ENCODE data around the gene G0S2. TPM values are rescaled to one million over a fixed set of nuclear protein-coding genes. Genes with fewer than 3 reads are reported as not detected.

Gene G0S2
- total RNA-seq, 4 donors from 2014 or later = 423 to 6,912 (median 1,538) TPM

DNA sequence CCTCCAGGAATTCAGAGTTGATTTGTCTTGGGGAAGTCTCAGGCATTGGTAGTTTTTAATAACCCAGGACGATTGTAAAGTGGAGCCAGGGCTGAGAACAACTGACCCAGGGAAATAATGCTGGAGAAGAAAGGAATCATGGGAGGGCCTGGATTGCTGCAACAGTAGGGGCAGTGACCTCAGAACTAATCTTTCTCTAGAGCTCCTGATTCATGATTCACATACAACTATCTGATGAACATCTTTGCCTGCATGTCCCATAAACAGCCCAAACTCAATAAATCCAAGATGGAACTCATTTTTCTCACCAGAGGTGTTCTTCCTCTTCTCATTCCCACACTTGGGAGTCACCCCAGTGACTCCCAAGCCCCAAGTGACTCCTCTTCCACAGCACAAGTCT is 8.1 kb upstream of the G0S2 start:
- DNase-seq (ENCODE audit: low spot score) (no peak), ATAC-seq (ENCODE audit: low FRiP score) (no peak)
- TF ChIP-seq, protein P1, sequence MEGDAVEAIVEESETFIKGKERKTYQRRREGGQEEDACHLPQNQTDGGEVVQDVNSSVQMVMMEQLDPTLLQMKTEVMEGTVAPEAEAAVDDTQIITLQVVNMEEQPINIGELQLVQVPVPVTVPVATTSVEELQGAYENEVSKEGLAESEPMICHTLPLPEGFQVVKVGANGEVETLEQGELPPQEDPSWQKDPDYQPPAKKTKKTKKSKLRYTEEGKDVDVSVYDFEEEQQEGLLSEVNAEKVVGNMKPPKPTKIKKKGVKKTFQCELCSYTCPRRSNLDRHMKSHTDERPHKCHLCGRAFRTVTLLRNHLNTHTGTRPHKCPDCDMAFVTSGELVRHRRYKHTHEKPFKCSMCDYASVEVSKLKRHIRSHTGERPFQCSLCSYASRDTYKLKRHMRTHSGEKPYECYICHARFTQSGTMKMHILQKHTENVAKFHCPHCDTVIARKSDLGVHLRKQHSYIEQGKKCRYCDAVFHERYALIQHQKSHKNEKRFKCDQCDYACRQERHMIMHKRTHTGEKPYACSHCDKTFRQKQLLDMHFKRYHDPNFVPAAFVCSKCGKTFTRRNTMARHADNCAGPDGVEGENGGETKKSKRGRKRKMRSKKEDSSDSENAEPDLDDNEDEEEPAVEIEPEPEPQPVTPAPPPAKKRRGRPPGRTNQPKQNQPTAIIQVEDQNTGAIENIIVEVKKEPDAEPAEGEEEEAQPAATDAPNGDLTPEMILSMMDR (IDR thresholded peaks at IDR 0.05) = no peak

DNA sequence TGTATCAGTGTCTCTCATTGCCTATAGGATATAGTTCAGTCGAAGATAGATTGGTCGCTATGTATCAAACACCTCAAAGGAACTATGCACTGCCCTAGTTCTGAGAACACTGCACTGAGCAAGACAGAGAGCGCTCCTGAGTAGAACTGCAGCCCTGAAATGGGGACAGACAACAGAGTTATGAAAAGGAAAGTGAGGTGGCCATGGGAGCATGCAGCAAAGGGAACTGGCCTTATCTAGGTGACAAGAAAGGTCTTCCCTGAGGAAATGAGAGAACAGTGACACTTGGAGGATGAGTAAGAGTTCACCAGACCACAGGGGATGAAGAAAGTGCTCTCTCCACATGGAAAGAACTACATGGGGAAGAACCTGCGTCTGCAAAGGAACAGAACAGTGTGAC is 7.5 kb upstream of the G0S2 start:
- no peak for ATAC-seq (ENCODE audit: low FRiP score)
- DNase-seq (ENCODE audit: low spot score) = no peak
- TF ChIP-seq, protein P1 (IDR thresholded peaks at IDR 0.05) = no peak

DNA sequence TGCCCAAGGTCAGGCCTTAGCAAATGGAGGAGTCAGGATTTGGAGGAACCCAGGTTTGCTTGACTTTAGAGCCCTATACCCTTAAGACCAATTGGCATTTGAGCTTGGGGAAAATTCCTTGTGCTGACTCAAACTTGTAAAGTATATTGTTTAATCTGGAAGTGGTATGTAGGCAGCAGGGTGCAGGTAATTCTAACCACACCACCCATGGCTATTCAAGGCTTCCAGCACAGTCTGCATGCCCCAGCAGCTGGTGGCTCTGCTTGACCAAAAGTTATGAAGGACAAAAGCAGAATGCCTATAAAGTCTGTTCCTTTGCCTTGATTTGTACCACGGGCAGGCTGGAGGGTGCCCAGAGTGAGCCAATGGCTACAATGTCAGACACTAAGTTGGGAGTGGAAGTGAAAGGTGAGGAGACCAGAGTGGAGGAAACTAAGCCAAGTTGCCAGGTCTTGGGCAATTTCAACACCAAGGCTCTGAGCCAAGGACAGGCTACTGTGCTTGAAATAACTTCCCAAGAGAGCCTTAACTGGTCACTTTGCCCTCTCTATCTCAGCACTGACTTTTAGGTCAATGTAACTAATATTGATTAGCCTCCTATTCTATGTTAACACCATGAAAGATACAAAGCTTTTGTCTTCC is 4.7 kb upstream of the G0S2 start:
- TF ChIP-seq, protein P1 (IDR thresholded peaks at IDR 0.05) = no peak
- DNase-seq (ENCODE audit: low spot score) (no peak), ATAC-seq (ENCODE audit: low FRiP score) (no peak)

DNA sequence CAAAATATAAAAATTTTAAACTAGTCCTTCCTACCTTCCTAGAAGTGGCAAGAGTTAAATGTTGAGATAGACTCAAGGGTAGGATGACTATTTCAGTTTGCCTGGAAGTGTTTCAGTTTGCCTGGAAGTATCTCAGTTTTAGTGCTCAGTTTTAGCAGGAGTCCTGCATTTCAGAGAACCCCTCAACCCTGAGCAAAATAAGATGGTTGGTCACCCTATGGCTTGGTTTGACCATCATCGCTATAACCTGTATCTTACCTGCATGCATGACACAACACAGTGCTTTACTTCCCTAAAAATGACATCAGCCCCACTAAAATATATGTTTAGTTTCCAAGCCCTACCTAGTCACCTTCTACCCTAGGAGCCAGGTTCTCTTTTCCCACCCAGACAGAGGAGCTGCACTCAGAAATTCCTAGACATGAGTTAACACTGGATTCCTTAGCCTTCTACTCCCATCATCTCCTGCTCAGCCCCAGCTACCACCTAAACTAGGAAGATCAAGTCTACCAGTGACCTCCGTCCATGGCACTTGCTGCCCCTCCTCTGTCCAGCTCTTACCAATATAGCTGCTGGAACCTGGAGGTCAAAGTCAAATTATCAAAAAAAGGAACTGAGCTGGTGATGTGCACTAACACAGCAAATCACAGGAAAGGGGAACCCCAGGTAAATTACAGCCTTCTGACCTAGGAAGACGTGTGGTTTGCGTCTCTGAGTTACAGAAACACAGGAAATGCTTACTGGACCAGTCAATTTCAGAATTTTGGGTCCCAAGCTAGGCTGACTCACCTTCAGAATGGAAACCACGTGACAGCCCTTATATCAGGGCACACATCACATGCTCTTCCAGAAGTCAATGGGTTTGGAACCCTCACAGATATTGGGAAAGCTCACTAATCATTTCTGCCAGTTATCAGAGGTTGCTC is 2.2 kb upstream of the G0S2 start:
- DNase-seq (ENCODE audit: low spot score) = no peak
- TF ChIP-seq, protein P1 (IDR thresholded peaks at IDR 0.05) = no peak
- no peak for ATAC-seq (ENCODE audit: low FRiP score)

DNA sequence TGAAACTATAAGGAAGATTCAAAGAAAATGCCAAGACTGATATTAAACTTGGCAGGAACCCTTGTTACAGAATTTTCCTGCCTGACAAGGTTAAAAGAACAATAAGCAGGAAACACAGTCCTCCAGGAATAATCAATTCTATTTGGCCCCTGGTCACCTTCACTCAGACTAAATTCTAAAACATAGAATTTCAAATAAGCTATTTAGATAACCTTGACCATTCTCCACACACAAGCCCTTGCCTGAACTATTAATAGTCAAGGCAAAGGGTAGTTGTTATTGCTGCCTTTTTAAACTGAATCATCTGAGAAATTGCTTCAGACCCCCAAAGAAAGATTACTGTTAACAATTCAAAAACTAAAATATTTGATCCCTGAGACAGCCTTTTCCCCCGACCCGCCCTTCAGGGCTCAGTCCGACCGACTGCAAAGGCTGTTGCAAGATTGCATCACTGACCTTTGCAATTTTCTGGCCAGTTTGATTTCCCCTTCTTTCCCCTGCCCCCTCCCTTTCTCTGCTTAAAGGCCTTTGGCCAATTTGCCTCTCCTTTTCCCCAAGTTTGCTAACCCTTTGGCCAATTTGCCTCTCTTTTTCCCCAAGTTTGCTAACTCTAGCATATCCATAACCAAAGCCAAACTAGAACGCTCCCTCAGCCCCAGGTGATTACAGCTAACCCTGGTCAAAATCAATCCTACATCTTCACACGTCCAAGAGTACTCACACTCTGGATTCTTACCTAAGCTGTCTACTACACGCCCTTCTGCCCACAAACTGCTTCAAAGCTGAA is 1.4 kb upstream of the G0S2 start:
- peak; percentile 62 for ATAC-seq (ENCODE audit: low FRiP score)
- DNase-seq (ENCODE audit: low spot score) = no peak
- TF ChIP-seq, protein P1 (IDR thresholded peaks at IDR 0.05) = no peak

DNA sequence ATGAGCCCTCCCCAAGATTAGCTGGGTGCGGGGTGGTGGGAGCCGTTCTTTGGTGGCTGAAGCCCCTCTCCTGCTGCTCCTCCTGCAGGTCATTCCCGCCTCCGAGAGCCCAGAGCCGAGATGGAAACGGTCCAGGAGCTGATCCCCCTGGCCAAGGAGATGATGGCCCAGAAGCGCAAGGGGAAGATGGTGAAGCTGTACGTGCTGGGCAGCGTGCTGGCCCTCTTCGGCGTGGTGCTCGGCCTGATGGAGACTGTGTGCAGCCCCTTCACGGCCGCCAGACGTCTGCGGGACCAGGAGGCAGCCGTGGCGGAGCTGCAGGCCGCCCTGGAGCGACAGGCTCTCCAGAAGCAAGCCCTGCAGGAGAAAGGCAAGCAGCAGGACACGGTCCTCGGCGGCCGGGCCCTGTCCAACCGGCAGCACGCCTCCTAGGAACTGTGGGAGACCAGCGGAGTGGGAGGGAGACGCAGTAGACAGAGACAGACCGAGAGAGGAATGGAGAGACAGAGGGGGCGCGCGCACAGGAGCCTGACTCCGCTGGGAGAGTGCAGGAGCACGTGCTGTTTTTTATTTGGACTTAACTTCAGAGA is 448 bp downstream of the G0S2 start:
- TF ChIP-seq, protein P1 (IDR thresholded peaks at IDR 0.05) = no peak
- no peak for DNase-seq (ENCODE audit: low spot score)
- ATAC-seq (ENCODE audit: low FRiP score) = peak; percentile 24

All from omental fat pad (tissue), 4 donors.